Lower lobe of right lung (tissue), 2 donors: ENCODE measurements around the gene WASL. TPM values are rescaled to one million over a fixed set of nuclear protein-coding genes. Genes with fewer than 3 reads are reported as not detected.
"Not testable (repeated sequence)": the region's sequence is repeated elsewhere in the genome, so short reads cannot be mapped to it uniquely, and the experiment has no call there.

Experiments used
- ATAC-seq, 2 donors: fragments of 200-7000 bp; cut with Tn5 transposase; one replicate each; pipeline ENCODE4 v1.9.1; 2020 to 2022; ENCODE audit warnings: mild to moderate bottlenecking in 2 of 2, moderate library complexity in 2 of 2
- DNase-seq: peaks from one replicate; pipeline ENCODE4 v3.0.0-alpha.2; 2020
- H3K27ac ChIP-seq: fragments of 200-600 bp; one replicate; pipeline ENCODE4 v1.8.0; 2022
- H3K27me3 ChIP-seq: fragments of 200-600 bp; one replicate; pipeline ENCODE4 v1.8.0; 2022; ENCODE audit warnings: low read depth
- H3K36me3 ChIP-seq: fragments of 200-600 bp; one replicate; pipeline ENCODE4 v1.8.0; 2022; ENCODE audit warnings: mild to moderate bottlenecking
- H3K4me1 ChIP-seq: fragments of 200-600 bp; one replicate; pipeline ENCODE4 v1.8.0; 2022
- H3K4me3 ChIP-seq: fragments of 200-600 bp; one replicate; pipeline ENCODE4 v1.8.0; 2022; ENCODE audit warnings: mild to moderate bottlenecking
- H3K9me3 ChIP-seq: fragments of 200-600 bp; one replicate; pipeline ENCODE4 v1.8.0; 2022
- intact Hi-C: fragments of 100-400 bp; cut with DNase I; formaldehyde crosslinking; loops from one replicate; pipeline ENCODE4 v1.11.0; 2022
- total RNA-seq: library from RNA; stranded (reverse); fragmentation: NEBNext Ultra II Directional; extraction: Animal tissue kit (Norgen Biotek cat#: 25700); gene quantifications from one replicate; pipeline ENCODE4 v1.2.1, GENCODE V29; 2021
- TF ChIP-seq, protein P1 (sequence below): fragments of 200-600 bp; IDR thresholded peaks from one replicate; pipeline ENCODE4 v1.8.0; 2022; ENCODE audit warnings: antibody characterized with exemption, mild to moderate bottlenecking
- donor health status: DM: no; HTN: yes; CAD: no; lungs with severe emphysema.

The WASL gene
- total RNA-seq, 1 donor from 2014 or later, result 33.3 TPM

DNA sequence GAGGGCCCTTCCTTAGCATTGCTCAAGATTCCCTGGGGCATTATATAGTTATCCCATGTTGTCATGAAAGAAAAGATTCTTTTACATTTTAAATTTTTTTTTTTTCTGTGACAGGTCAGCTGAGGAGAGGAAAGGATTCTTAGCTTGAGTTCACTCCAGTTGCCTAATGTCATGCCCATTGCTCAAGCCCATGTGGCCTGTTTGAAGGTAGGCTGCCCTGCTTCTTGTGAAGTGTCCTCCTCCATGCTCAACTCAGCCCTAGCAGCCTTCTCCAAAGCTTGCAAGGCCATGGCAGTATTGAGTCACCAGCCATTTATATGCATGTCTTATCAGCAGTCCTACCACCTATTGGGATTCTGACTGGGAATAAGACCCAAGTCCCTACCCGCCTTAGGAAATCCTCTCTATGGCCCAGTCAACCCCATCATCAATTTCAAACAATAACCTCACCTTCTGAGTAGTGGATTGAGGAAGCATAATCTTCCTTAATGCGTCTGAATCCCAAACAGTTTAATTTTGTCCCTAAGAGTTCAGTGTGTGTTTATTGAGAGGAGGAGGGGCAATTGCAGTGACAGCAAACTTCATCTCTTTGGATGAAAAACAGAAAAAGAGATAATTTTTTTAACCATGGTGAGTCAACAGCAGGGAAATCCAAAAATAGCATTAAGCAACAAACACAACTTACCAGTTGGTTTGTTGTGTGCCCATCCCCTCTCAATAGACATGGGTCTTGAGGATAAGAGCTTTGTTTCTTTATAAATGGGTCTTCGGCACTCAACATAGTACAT lies 38.6 kb upstream of the WASL start:
- H3K36me3 ChIP-seq, result no peaks in the 10 kb centered on the region
- intact Hi-C loops, result no loop called here
- no peak overlapping the region for H3K4me3 ChIP-seq
- H3K27me3 ChIP-seq, result no peaks in the 10 kb centered on the region
- no peak overlapping the region for H3K27ac ChIP-seq
- no peak for DNase-seq
- no peak for ATAC-seq
- TF ChIP-seq, protein P1, sequence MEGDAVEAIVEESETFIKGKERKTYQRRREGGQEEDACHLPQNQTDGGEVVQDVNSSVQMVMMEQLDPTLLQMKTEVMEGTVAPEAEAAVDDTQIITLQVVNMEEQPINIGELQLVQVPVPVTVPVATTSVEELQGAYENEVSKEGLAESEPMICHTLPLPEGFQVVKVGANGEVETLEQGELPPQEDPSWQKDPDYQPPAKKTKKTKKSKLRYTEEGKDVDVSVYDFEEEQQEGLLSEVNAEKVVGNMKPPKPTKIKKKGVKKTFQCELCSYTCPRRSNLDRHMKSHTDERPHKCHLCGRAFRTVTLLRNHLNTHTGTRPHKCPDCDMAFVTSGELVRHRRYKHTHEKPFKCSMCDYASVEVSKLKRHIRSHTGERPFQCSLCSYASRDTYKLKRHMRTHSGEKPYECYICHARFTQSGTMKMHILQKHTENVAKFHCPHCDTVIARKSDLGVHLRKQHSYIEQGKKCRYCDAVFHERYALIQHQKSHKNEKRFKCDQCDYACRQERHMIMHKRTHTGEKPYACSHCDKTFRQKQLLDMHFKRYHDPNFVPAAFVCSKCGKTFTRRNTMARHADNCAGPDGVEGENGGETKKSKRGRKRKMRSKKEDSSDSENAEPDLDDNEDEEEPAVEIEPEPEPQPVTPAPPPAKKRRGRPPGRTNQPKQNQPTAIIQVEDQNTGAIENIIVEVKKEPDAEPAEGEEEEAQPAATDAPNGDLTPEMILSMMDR, result no peak
- H3K4me1 ChIP-seq, result peaks cover 11% of the 10 kb centered on the region
- H3K9me3 ChIP-seq, result no peaks in the 10 kb centered on the region

DNA sequence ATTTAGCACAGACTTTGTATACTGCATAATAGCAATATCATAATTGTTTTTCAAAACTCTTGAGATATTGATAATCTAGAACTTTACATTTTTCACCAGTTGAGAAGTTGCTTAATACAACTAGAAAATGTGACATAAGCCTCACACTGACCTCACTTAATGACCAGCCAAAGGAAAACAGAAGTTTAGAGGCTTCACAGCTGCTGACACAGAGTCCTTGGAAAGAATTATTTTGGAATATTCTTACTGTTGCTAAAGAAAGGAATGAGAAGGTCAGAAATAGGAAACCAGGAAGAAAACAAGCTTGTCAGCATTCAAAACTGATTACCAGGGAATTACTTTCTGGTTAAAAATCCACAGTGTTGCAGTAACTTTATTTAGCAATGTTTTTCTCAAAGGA lies 35.5 kb upstream of the WASL start:
- Histone ChIP-seq H3K27me3 (no peaks in the 10 kb centered on the region), H3K9me3 (no peaks in the 10 kb centered on the region), H3K36me3 (no peaks in the 10 kb centered on the region), H3K27ac (no peak overlapping the region), H3K4me1 (peaks cover 11% of the 10 kb centered on the region), H3K4me3 (no peak overlapping the region)
- intact Hi-C loops, result no loop called here
- DNase-seq (no peak), ATAC-seq (peak; percentile 48 to 58)
- TF ChIP-seq, protein P1, result no peak

DNA sequence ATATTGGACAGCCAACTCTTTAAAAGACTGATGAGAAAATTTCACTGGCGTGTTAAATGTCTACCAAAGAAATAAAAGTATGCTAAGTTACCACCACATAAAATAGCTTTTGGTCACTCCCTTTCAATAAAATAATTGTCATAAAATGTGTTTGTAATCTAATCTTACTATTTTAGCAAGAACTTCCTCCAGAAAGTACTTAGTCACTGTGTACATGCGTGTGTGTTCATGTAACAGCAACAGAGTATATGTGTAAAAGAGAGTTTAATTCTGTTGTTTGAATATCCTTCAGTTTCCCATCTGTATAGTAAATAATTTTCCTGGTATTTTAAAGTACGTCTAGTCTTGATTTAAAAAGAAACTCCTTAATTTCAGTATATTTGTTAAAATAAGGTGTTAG lies 35.0 kb upstream of the WASL start:
- H3K27me3 ChIP-seq, result no peaks in the 10 kb centered on the region
- H3K9me3 ChIP-seq, result no peaks in the 10 kb centered on the region
- H3K27ac ChIP-seq, result no peak overlapping the region
- no peak for DNase-seq
- TF ChIP-seq, protein P1, result no peak
- no peak overlapping the region for H3K4me3 ChIP-seq
- H3K4me1 ChIP-seq, result peaks cover 11% of the 10 kb centered on the region
- intact Hi-C loops, result no loop called here
- no peak for ATAC-seq
- no peaks in the 10 kb centered on the region for H3K36me3 ChIP-seq

DNA sequence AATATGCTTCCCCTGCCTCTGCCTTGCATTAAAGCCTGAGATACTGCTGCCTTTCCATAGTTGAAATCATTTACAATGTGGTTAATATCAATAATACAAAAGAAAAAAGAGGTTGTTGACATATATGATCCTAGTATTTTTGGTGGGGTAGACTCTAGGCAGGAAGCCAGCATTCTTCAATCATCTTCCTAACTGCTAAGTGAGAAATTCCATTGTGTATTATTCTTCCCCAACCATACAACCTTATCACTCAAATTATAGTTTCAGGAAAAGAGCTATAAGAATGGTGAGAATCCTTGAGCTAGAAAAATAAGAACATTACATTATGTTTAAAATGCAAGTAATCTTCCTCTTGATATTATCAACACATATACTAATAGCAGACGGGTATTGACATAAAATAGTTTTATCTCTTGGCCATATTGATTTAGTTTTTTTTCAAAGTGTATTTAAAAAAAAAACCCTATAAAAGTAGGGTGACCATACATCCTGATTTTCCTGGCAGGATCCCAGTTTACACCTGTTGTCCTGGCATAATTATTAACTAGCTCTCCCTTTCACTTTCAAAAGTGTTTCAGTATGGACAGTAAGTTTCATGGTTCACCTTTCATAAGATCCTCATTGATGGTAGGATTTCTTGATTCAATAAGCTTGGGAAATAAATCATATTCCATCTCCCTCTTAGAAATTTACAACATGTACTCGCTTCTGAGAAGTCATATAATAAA lies 33.4 kb upstream of the WASL start:
- TF ChIP-seq, protein P1, result no peak
- Histone ChIP-seq H3K27ac (no peak overlapping the region), H3K4me1 (peaks cover 11% of the 10 kb centered on the region), H3K27me3 (no peaks in the 10 kb centered on the region), H3K4me3 (no peak overlapping the region), H3K9me3 (no peaks in the 10 kb centered on the region), H3K36me3 (no peaks in the 10 kb centered on the region)
- intact Hi-C loops, result no loop called here
- DNase-seq, result no peak
- ATAC-seq, result no peak

DNA sequence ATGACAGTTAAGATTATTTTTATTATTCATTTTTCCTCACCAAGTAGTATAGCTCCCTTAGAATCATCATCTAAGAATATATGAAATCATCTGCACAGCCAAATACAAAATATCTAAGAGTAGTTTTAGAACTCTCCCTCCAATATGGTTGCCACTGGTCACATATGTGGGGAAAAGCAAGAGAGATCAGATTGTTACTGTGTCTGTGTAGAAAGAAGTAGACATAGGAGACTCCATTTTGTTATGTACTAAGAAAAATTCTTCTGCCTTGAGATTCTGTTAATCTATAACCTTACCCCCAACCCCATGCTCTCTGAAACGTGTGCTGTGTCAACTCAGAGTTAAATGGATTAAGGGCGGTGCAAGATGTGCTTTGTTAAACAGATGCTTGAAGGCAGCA lies 31.7 kb upstream of the WASL start:
- H3K27ac ChIP-seq, H3K27me3 ChIP-seq, ATAC-seq, H3K9me3 ChIP-seq, H3K4me3 ChIP-seq, intact Hi-C loops, H3K36me3 ChIP-seq, DNase-seq: not testable (repeated sequence)
- H3K4me1 ChIP-seq, result peaks cover 11% of the 10 kb centered on the region

DNA sequence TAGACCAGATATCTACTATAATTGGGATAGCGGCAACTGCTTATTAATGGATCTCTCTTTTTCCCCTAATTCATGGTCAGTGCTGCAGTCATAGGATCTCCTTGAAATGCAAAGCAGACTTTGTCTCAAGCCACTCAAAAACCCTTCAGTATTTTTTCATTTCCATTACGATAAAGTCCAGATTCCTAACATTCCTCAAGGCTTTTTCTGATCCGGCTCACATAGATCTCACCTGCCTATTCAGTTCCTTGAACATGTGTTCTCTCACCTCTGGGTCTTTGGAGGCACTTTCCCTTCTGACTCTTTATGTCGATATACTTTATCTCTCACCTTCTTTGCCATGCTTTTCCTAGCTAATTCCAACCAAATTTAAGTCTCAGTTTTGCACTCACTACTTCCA lies 25.7 kb upstream of the WASL start:
- TF ChIP-seq, protein P1, result no peak
- intact Hi-C loops, result no loop called here
- Histone ChIP-seq H3K36me3 (no peaks in the 10 kb centered on the region), H3K4me1 (no peaks in the 10 kb centered on the region), H3K9me3 (no peaks in the 10 kb centered on the region), H3K27me3 (no peaks in the 10 kb centered on the region), H3K4me3 (no peak overlapping the region), H3K27ac (no peak overlapping the region)
- DNase-seq (no peak), ATAC-seq (peak; percentile 43 to 61)
